ENCODE results near the gene CUL3.

- no peak for TF ChIP-seq CTCF (IDR thresholded peaks at IDR 0.05)
- no peak for TF ChIP-seq EP300 (IDR thresholded peaks at IDR 0.05)
- TF ChIP-seq POLR2AphosphoS5 (IDR thresholded peaks at IDR 0.05) = no peak
- TF ChIP-seq POLR2A (IDR thresholded peaks at IDR 0.05) = no peak
These were observed 77.4 kb downstream of the CUL3 start for GRCh38 chr2:224507789-224508188.
